GM12892 (cell line): ENCODE measurements around the gene SVEP1.

ENCODE experiments used
- POLR2A ChIP-seq: IDR thresholded peaks from 2 replicates; pipeline ENCODE4 v1.6.1; 2011; ENCODE audit warnings: low read depth, low read length, control low read depth
- POLR2AphosphoS5 ChIP-seq: IDR thresholded peaks from 2 replicates; pipeline ENCODE4 v1.6.1; 2011; ENCODE audit warnings: low read depth, low read length, control low read depth
- TAF1 ChIP-seq: IDR thresholded peaks from 2 replicates; pipeline ENCODE4 v1.6.1; 2011; ENCODE audit warnings: low read depth, mild to moderate bottlenecking, control low read depth, low read length, borderline replicate concordance

GRCh38 chr9:110578575-110579033 is 937 bp downstream of the SVEP1 start:
- TF ChIP-seq POLR2AphosphoS5: no peak
- TF ChIP-seq POLR2A: no peak
- no peak for TF ChIP-seq TAF1
